Activated CD4-positive, CD25-positive, alpha-beta regulatory T cell (primary cell): Measurements from ENCODE around the gene SAE1.
"Not testable (repeated sequence)": the region's sequence is repeated elsewhere in the genome, so short reads cannot be mapped to it uniquely, and the experiment has no call there.

Experiments used
- DNase-seq, 4 experiments: peaks; one replicate each; lab custom pipeline; 2025; lab: John Stamatoyannopoulos, UW

Gene SAE1

GRCh38 chr19:47130120-47130588 is 481 bp upstream of the SAE1 start:
- DNase-seq: no peak

GRCh38 chr19:47132194-47132852 is 1.7 kb downstream of the SAE1 start:
- DNase-seq: no peak

- no peak for DNase-seq
These were observed 2.4 kb downstream of the SAE1 start for GRCh38 chr19:47133021-47133471.

- DNase-seq: no peak
These were observed 3.9 kb downstream of the SAE1 start for GRCh38 chr19:47134545-47134944.

GRCh38 chr19:47135156-47135555 is 4.5 kb downstream of the SAE1 start:
- DNase-seq: no peak

- DNase-seq: not testable (repeated sequence)
These were observed 10.6 kb downstream of the SAE1 start for GRCh38 chr19:47141252-47141651.

GRCh38 chr19:47141695-47142094 is 11.1 kb downstream of the SAE1 start:
- DNase-seq: no peak

GRCh38 chr19:47142779-47143178 is 12.1 kb downstream of the SAE1 start:
- no peak for DNase-seq

- no peak for DNase-seq
These were observed 12.9 kb downstream of the SAE1 start for GRCh38 chr19:47143322-47144073.

GRCh38 chr19:47144630-47145029 is 14.0 kb downstream of the SAE1 start:
- DNase-seq: no peak

GRCh38 chr19:47145639-47146486 is 15.2 kb downstream of the SAE1 start:
- DNase-seq: no peak

- DNase-seq: no peak
These were observed 16.3 kb downstream of the SAE1 start for GRCh38 chr19:47146920-47147319.

GRCh38 chr19:47151627-47152026 is 21.0 kb downstream of the SAE1 start:
- no peak for DNase-seq

GRCh38 chr19:47152205-47152604 is 21.6 kb downstream of the SAE1 start:
- DNase-seq: no peak

- DNase-seq: no peak
These were observed 22.0 kb downstream of the SAE1 start for GRCh38 chr19:47152632-47153031.

- DNase-seq: no peak
These were observed 22.6 kb downstream of the SAE1 start for GRCh38 chr19:47153266-47153665.

- DNase-seq: no peak
These were observed 24.5 kb downstream of the SAE1 start for GRCh38 chr19:47155148-47155547.

- no peak for DNase-seq
These were observed 26.3 kb downstream of the SAE1 start for GRCh38 chr19:47156861-47157430.

GRCh38 chr19:47157431-47158321 is 27.0 kb downstream of the SAE1 start:
- peak in 2 of 4 experiments; percentile 30 to 48 for DNase-seq

GRCh38 chr19:47158367-47158791 is 27.7 kb downstream of the SAE1 start:
- DNase-seq: no peak
